HG02610 (cell line): ENCODE measurements around the gene GPRASP3.
A peak's percentile ranks its signal among the peaks of the same experiment; 100 is the strongest.
"Not testable (repeated sequence)": the region's sequence is repeated elsewhere in the genome, so short reads cannot be mapped to it uniquely, and the experiment has no call there.

Source experiments
- ATAC-seq: cut with Tn5 transposase; IDR thresholded peaks from one replicate; pipeline ENCODE4 v1.9.1; 2021; ENCODE audit warnings: mild to moderate bottlenecking, moderate library complexity; ENCODE audit not compliant: unreplicated experiment

Gene GPRASP3, protein sequence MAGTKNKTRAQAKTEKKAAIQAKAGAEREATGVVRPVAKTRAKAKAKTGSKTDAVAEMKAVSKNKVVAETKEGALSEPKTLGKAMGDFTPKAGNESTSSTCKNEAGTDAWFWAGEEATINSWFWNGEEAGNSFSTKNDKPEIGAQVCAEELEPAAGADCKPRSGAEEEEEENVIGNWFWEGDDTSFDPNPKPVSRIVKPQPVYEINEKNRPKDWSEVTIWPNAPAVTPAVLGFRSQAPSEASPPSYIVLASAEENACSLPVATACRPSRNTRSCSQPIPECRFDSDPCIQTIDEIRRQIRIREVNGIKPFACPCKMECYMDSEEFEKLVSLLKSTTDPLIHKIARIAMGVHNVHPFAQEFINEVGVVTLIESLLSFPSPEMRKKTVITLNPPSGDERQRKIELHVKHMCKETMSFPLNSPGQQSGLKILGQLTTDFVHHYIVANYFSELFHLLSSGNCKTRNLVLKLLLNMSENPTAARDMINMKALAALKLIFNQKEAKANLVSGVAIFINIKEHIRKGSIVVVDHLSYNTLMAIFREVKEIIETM

DNA sequence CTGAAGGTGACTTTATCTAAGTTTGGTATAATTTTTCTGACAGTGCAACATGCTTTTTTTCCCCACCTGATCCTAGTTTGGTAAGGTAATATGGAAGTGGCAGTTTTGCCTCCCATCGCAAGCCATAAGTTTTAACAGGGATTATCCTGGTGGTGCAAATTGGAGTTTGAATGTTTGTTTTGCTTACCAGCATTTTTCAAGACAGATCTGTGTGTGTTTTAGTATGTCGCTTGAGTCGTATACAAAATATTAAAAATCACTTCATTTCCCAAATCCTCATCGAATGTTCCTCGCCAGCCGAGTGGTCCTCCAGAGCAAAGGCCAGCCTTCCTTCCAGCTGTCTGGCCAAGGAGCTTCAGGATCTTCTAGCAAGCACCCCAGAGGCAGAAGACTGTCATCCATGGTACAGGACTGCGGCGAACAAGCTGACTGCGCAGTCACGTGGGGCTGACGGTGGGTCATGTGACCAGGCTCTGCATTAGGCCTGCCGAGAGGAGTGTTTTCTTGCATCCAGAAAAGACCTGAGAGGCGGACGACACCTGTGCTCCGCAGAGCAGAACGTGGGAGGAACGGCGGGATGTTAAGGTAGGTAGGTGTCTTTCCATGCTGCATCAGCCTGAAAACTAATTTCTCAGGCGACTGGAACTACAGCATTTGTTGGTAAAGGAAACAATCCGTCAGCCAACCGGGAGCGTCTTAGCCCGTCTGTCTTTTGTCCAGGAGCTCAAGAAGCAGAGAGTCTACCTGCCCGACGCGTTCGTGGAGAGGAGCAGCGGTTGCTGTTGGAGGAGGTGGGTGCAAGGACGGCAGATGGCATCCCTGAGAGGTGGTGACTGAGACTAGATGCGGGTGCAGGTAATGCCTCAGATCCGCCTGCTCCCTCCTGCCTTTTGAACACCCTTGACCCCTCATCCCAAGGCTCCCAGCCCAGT is at the start of gene GPRASP3:
Gene GPRASP3, plus strand, starts transcription at position 507 of the 932 bp plus-strand sequence. CDS start 28,253 bp downstream, outside the sequence.
- peak; percentile 100 for ATAC-seq

- no peak for ATAC-seq
Measured at GRCh38 chrX:102672856-102673255, 47.7 kb upstream of the GPRASP3 start.

DNA sequence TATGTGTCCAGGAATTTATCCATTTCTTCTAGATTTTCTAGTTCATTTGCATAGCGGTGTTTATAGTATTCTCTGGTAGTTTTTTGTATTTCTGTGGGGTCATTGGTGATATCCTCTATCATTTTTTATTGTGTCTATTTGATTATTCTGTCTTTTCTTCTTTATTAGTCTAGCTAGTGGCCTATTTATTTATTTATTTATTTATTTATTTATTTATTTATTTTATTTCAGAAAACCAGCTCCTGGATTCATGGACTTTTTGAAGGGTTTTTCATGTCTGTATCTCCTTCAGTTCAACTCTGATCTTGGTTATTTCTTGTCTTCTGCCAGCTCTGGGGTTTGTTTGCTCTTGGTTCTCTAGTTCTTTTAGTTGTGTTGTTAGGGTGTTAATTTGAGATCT is 43.1 kb upstream of the GPRASP3 start:
- not testable (repeated sequence) for ATAC-seq

- no peak for ATAC-seq
Measured at GRCh38 chrX:102684772-102685520, 35.6 kb upstream of the GPRASP3 start.

DNA sequence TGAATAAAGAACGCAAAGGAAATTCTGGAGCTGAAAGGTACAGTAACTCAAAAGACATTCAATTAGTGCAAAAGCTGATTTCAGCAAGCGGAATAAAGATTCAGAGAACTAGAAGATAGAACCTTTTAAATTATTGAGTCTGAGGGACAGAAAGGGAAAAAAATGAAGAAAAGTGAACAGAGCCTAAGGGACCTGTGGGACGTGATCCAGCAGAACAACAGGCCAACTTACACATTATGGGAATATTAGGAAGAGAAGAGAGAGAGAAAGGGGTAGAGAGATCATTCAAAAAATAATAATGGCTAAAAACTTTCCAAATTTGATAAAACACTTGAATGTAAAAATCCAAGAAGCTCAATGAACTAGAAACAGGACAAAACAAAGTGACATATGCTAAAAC is 25.8 kb upstream of the GPRASP3 start:
- no peak for ATAC-seq

DNA sequence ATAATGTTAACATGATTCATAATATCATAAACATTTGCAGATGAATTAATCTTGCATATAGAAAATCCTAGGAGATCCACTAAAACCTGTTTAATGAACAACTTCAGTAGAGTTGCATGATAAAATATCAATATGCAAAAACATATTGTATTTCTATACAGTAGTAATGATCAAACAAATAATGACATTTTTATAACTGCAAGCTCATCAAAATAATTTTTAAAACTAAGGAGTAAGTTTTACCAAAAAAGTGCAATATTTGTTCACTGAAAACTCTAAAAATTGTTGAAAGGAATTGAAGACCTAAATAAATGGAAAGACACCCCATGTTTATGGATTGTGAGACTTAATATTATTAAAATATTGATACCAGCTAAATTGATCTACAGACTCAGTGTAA is 24.2 kb upstream of the GPRASP3 start:
- ATAC-seq: no peak

DNA sequence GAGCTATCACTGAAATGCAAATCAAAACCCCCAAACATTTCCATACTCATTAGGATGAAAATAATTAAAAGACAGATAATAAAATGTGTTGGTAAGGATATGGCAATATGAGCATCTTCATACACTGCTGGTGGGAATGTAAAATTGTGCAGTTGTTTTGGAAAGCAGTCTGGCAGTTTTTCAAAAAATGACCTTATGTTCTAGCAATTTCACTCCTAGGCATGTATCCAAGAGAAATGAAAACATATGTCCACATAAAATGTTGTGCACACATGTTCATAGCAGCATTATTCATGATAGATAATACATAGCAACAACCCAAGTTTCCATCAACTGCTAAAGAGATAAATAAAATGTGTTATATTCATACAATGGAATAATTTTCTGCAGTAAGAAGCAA is 23.0 kb upstream of the GPRASP3 start:
- no peak for ATAC-seq

- no peak for ATAC-seq
Measured at GRCh38 chrX:102708900-102709299, 11.6 kb upstream of the GPRASP3 start.

GRCh38 chrX:102711872-102712215 is 8.7 kb upstream of the GPRASP3 start:
- no peak for ATAC-seq

DNA sequence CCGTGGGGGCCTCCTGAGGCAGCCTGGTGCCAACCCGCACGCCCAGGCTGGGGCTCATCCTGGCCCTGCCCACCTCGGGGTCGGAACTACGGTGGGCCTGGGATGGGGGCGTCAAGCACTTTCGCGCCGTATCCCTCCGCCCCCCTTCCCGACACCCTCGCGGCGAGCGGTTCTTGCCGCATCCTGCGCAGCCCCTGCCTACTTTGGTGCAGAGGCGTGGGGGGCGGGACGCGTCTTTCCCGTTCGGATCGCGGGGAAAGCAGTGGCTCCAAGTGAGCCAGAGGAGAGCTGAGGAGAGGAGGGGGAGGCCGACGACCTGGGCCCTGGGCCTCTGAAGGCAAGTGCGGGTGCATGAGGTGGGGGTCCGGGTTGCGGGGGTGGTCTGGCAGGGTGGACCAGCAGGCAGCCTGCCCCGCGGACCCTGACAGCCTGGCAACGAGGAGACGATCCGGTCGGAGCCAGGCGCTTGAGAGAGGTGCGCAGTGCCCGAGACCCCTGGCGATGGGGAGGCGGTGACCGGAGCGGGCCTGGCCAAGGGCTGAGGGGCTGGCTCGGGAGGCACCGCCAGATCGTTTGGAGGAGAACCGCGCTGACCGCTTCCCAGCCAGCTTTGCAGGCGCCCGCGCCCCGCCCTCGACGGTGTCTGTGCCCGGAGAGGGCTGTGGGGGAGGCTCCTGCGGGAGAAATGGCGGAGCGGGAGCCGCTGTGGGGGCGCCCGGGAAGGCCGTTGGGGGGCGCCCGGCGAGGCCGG is 8.2 kb upstream of the GPRASP3 start, which contains the start of gene GPRASP2:
Gene GPRASP2, plus strand, starts transcription at position 233 of the 751 bp plus-strand sequence. CDS start 2,422 bp downstream, outside the sequence.
- peak; percentile 34 for ATAC-seq

DNA sequence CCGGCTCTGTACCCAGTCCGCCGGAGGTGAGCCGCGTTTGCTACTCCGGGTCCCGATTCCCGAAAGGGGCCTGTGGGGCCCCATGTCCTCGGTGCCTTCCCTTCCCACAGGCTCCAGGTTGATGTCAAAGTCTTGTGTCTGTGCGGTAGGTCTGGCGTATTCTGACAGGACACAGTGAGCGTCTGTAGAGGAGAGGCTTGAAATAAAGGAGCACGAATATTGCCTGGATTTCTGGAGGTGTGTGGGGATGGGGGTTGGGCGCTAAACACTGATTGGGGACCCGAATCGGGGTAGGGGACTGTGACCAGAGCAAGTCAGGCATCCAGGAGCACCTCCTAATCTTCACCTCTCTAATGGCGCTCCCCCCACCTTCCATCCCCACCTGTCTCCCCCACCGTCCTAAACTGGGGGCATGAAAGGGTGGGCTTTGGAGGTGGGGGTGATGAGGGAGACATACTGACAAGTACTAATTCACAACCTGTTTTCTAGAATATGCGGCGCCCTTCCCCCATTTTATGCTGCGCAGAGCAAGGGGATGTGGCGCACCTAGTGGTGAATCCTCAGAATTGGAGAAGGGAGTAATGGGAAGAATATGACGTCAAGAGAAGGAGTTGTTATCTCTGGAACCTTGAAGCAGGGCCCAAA is 7.4 kb upstream of the GPRASP3 start:
- ATAC-seq: peak; percentile 11

DNA sequence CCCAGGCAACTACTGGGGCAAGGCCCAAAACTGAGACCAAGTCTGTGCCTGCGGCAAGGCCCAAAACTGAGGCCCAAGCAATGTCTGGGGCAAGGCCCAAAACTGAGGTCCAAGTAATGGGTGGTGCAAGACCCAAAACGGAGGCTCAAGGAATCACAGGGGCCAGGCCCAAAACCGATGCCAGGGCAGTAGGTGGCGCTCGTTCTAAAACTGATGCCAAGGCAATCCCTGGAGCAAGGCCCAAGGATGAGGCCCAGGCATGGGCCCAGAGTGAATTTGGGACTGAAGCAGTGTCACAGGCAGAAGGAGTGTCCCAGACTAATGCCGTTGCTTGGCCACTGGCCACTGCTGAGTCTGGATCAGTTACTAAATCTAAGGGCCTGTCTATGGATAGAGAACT is 5.5 kb upstream of the GPRASP3 start:
- no peak for ATAC-seq

GRCh38 chrX:102715967-102716366 is 4.6 kb upstream of the GPRASP3 start:
- no peak for ATAC-seq

DNA sequence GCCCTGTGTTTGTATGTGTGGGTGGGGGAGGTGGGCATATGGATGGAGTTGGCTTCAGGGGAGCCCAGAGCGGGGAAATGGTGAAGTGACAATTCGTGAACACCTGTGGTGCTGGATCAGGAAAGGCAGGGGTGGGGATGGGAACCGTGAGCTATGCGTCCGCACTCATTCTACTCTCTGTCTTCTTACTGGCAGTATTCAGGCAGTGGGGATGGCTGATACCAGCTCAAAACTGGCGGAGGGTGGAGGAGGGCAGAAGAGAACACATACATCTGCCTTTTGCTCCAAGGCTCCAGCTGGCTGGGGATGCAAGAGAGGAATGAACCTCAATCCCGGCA is 595 bp downstream of the GPRASP3 start:
- ATAC-seq: not testable (repeated sequence)

GRCh38 chrX:102723456-102723855 is 2.9 kb downstream of the GPRASP3 start:
- no peak for ATAC-seq

DNA sequence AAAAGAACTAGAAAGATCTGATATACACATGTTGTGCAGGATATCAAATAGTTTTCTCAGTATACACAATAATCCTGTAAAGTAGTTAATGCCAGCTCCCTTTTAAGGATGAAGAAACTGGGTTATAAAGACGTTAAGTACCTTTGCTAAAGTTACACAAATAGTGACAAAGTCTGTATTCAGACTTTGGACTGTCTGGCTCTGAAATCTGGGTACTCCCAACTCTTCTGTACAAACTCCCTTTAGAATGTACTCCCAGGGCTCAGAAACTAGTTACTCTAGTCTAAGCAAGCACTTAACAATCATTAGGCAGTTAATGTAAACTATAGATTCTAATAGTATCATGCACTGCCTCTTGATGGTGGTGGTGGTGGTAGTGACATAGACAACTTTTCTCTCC is 7.2 kb downstream of the GPRASP3 start:
- no peak for ATAC-seq

- ATAC-seq: no peak
Measured at GRCh38 chrX:102728646-102729045, 8.1 kb downstream of the GPRASP3 start.

DNA sequence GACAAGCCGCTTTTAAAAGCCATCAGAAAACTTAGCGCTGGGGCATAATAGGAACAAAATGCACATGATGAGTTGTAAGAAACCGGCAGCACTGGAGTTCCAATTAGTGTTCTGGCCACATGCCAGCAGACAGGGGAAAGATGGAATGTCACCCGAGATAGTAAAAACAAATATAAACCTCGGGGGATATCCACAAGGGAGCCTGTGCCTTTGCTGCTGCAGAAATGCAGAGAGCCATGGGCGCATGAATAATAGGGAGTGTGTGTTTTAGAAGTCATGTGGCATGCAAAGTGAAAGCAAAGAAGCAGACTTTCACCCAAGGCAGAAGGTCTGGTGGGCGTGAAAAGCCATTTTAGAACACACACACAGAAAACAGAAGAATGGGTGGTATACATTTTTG is 19.1 kb downstream of the GPRASP3 start:
- ATAC-seq: no peak

- ATAC-seq: no peak
Measured at GRCh38 chrX:102744307-102744706, 23.8 kb downstream of the GPRASP3 start.

GRCh38 chrX:102745513-102745856 is 24.9 kb downstream of the GPRASP3 start:
- ATAC-seq: no peak
